NCI-H2227 (cell line): ENCODE measurements around the gene APOA1.

Source experiments
- DNase-seq: peaks from one replicate; lab custom pipeline; 2025; ENCODE audit not compliant: unreplicated experiment; lab: John Stamatoyannopoulos, UW

The APOA1 gene

GRCh38 chr11:116859175-116859574, 21.8 kb upstream of the APOA1 start:
- DNase-seq: no peak

GRCh38 chr11:116857936-116858335, 20.5 kb upstream of the APOA1 start:
- no peak for DNase-seq

GRCh38 chr11:116857316-116857715, 19.9 kb upstream of the APOA1 start:
- DNase-seq: no peak

- DNase-seq: no peak
Measured at GRCh38 chr11:116856423-116856822, 19.0 kb upstream of the APOA1 start.

- DNase-seq: no peak
Measured at GRCh38 chr11:116855413-116855812, 18.0 kb upstream of the APOA1 start.

- no peak for DNase-seq
Measured at GRCh38 chr11:116853461-116854073, 16.1 kb upstream of the APOA1 start.

GRCh38 chr11:116852261-116853031, 15.0 kb upstream of the APOA1 start:
- DNase-seq: no peak

GRCh38 chr11:116851626-116852025, 14.2 kb upstream of the APOA1 start:
- DNase-seq: no peak

GRCh38 chr11:116849486-116849885, 12.1 kb upstream of the APOA1 start:
- DNase-seq: no peak

- DNase-seq: no peak
Measured at GRCh38 chr11:116849060-116849459, 11.6 kb upstream of the APOA1 start.

- no peak for DNase-seq
Measured at GRCh38 chr11:116847612-116848011, 10.2 kb upstream of the APOA1 start.

GRCh38 chr11:116844722-116845121, 7.3 kb upstream of the APOA1 start:
- DNase-seq: no peak

GRCh38 chr11:116843661-116844060, 6.2 kb upstream of the APOA1 start:
- no peak for DNase-seq

- no peak for DNase-seq
Measured at GRCh38 chr11:116842909-116843308, 5.5 kb upstream of the APOA1 start.

GRCh38 chr11:116842117-116842516, 4.7 kb upstream of the APOA1 start:
- no peak for DNase-seq

- no peak for DNase-seq
Measured at GRCh38 chr11:116840746-116841296, 3.4 kb upstream of the APOA1 start.

GRCh38 chr11:116840224-116840745, 2.9 kb upstream of the APOA1 start:
- DNase-seq: no peak

GRCh38 chr11:116838321-116839084, 1.1 kb upstream of the APOA1 start:
- DNase-seq: no peak

GRCh38 chr11:116836632-116836991, 810 bp downstream of the APOA1 start:
- no peak for DNase-seq

GRCh38 chr11:116835791-116836631, 1.4 kb downstream of the APOA1 start:
- peak; percentile 96 for DNase-seq
